Subcutaneous adipose tissue (tissue), 4 donors: ENCODE measurements around the gene ANKRD45. TPM values are rescaled to one million over a fixed set of nuclear protein-coding genes. Genes with fewer than 3 reads are reported as not detected.

Experiments
- CTCF ChIP-seq: fragments of 450-650 bp; IDR thresholded peaks from one replicate; pipeline ENCODE4 v1.5.1; 2016; ENCODE audit warnings: low read depth, mild to moderate bottlenecking, control low read depth, antibody characterized with exemption, moderate library complexity
- total RNA-seq, 4 donors: library from RNA; depleted of rRNA; stranded (reverse); fragments of >200 nt; gene quantifications; one replicate each; pipeline ENCODE4 v1.1.0, GENCODE V29; 2016

Gene ANKRD45
- under 1 TPM in 1 of 4 donors, not detected in 3; 0.34 TPM for total RNA-seq

DNA sequence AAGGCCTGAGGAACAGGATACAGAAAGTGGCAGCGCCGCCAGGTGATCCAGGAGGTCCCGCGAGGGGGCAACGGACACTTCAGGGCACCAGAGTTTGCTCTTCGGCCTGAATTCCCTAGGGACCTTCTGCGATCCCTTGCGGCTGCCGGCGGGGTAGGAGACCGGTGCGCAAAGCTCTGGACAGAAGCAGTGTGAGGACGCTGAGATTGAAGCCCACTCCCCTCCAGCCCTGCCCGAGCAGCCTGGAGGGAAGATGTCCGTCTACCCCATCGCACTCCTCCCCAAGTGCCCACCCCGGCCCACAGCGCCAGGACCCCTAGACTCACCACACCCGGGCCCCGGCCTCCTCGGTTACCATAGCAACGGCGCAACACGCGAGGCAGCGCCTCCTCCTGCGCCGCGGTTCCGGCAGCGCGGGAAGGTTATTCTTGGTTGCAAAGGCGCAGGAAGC lies at the start of gene ANKRD45:
ANKRD45 (minus strand) TSS at position 361 of the 451 bp plus-strand sequence. CDS start 10,433 bp downstream, outside the sequence.
- no peak for TF ChIP-seq CTCF

GRCh38 chr1:173717238-173717637 lies 47.6 kb upstream of the ANKRD45 start:
- no peak for TF ChIP-seq CTCF

DNA sequence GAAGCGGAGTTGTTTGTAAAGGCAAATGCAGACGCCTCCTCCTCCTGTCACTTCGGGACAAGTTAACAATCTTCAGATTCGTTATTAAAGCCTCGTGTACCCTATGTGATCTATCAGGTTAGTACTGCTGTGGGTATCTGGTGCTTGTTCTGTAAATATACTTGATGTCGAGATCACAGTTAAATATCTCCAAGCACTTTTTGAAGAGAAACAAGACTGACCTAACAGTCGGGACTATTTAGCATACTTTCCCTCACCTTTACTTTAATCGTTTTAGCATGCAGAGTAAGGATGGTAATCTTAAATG lies 45.8 kb upstream of the ANKRD45 start:
- TF ChIP-seq CTCF, result no peak

DNA sequence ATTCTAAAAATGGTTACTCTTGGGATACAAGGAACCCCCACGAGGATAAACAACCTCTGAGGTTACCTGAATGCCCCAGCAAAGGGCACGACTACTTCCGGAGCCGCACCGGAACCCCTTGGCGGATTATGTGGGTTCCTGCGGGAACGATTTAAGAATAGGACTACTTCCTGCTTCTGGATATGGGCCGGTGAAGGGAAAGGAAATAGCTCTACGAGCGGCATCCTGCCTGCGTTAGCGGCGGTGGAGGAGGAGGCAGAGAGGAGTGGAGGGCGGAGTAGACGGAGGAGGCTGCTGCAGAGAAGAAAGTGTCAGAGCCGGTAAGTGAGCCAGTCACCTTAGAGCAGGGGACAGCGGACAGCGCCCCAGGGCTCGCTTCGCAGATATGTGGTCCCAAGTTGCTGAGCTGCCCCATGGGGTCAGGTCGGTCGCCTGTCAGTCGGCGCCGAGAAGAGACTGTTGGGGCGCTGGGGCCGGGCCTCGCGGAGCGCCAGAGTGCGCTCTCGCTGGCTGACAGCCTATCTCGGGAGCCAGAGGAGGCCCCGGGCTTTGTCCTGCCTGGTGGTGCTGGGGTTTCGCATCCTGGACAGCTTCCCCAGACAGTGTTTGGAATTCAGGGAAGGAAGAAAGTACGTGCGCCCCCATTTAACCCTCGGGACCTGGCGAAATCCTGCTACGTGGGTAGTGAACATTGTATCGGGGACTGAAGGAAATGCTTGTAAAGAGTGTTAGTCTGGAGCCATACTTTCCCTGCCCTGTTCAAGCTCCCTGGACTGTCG lies 45.3 kb upstream of the ANKRD45 start, which contains the start of gene KLHL20:
KLHL20 (plus strand) TSS at position 223 of the 779 bp plus-strand sequence. CDS start 1,063 bp downstream, outside the sequence.
- no peak for TF ChIP-seq CTCF

DNA sequence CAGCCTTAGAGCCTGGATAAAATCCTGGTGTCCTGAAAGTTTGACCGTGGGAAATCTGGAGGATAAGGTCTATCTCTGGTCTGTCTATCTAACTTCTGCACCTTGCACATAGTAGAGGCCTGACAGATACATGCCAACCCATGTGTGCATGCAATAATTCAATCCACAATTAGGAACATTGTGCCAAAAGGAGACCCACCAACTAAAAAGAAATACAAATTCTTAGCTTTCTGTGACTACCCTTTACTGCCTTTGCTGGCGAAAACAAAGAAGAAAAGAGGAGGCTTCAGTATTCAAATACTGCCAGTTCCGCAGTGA lies 44.7 kb upstream of the ANKRD45 start:
- no peak for TF ChIP-seq CTCF

DNA sequence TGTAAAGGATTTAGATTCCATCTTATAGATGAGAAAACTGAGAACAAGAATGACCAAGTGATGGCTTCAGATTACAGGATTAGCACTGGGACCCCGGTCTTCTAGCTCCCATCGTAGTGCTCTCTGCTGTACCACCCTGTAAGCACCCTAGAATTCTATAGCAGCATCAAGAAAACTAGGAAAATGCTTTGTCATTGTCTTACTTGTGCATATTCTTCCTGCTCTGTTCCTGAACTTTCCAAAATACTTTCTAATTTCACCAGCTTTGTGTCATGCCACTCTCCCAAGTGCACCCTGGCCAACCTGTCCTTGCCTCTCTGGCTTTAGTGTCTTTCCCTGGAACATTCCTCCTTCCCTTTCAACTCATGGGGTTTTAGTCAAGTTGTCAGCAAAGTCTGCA lies 39.1 kb upstream of the ANKRD45 start:
- no peak for TF ChIP-seq CTCF

DNA sequence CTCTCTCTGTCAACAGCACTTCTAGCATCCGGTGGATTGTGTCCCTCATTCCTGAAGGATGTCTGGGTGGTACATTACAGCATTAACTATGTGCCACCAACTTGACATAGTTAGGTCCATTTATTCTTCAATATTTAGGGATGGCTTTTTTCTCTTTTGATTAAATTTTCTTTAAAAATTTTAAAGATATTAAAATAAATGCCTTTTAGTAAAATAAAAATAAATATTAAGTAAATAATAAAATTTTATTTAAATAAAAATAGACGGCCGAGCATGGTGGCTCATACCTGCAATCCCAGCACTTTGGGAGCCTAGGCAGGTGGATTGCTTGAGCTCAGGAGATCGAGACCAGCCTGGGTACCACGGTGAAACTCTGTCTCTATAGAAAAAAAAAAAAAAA lies 35.5 kb upstream of the ANKRD45 start:
- TF ChIP-seq CTCF, result no peak
